CD8-positive, alpha-beta memory T cell (primary cell): ENCODE data around the gene WDPCP. TPM values are rescaled to one million over a fixed set of nuclear protein-coding genes. Genes with fewer than 3 reads are reported as not detected.

Experiments
- CTCF ChIA-PET: fragments of 350-600 bp; sonication (Branson Sonifier 250); formaldehyde crosslinking; loops from one replicate; lab custom pipeline; 2021; ENCODE audit warnings: antibody characterized with exemption; lab: Charles Lee
- POLR2A ChIA-PET: fragments of 350-600 bp; sonication (Branson Sonifier 250); formaldehyde crosslinking; loops from one replicate; lab custom pipeline; 2021; ENCODE audit warnings: antibody characterized with exemption; lab: Charles Lee
- DNase-seq, 5 donors: peaks; one replicate each; pipeline versions ENCODE4 v3.0.0 to v3.0.0-alpha.2; 2020 to 2022; ENCODE audit warnings: mixed read lengths in 1 of 5
- H3K27ac ChIP-seq: one replicate; pipeline ENCODE4 v1.7.0; 2013; ENCODE audit warnings: low read depth, mild to moderate bottlenecking, low read length, moderate library complexity
- H3K27me3 ChIP-seq: 2 replicates; pipeline ENCODE4 v1.7.0; 2013; ENCODE audit warnings: low read length, mild to moderate bottlenecking; ENCODE audit not compliant: insufficient read depth, poor library complexity, severe bottlenecking
- H3K36me3 ChIP-seq: 2 replicates; pipeline ENCODE4 v1.7.0; 2013; ENCODE audit warnings: mild to moderate bottlenecking, low read length, moderate library complexity; ENCODE audit not compliant: insufficient read depth
- H3K4me1 ChIP-seq: 2 replicates; pipeline ENCODE4 v1.7.0; 2013; ENCODE audit warnings: mild to moderate bottlenecking, low read length, moderate library complexity; ENCODE audit not compliant: insufficient read depth
- H3K4me3 ChIP-seq: 2 replicates; pipeline ENCODE4 v1.7.0; 2013; ENCODE audit warnings: mild to moderate bottlenecking, low read length
- H3K9me3 ChIP-seq: 2 replicates; pipeline ENCODE4 v1.7.0; 2013; ENCODE audit warnings: mild to moderate bottlenecking, low read length
- H3K27ac Mint-ChIP-seq, 8 donors: one replicate each; pipeline ENCODE4 v1.8.0; 2020 to 2021; ENCODE audit warnings: mixed read lengths in 8 of 8, mild to moderate bottlenecking in 6 of 8, inconsistent platforms in 3 of 8, moderate library complexity in 3 of 8
- H3K27me3 Mint-ChIP-seq, 2 donors: one replicate each; pipeline ENCODE4 v1.8.0; 2020 to 2021; ENCODE audit warnings: mixed read lengths in 2 of 2, mild to moderate bottlenecking in 1 of 2, moderate library complexity in 1 of 2
- H3K36me3 Mint-ChIP-seq, 3 donors: one replicate each; pipeline ENCODE4 v1.8.0; 2020 to 2021; ENCODE audit warnings: mixed read lengths in 3 of 3, inconsistent platforms in 1 of 3, mild to moderate bottlenecking in 1 of 3
- H3K4me1 Mint-ChIP-seq, 3 donors: one replicate each; pipeline ENCODE4 v1.8.0; 2020 to 2021; ENCODE audit warnings: mixed read lengths in 3 of 3, inconsistent platforms in 1 of 3, mild to moderate bottlenecking in 1 of 3
- H3K4me3 Mint-ChIP-seq, 7 donors: one replicate each; pipeline ENCODE4 v1.8.0; 2020 to 2021; ENCODE audit warnings: mixed read lengths in 7 of 7, mild to moderate bottlenecking in 6 of 7, moderate library complexity in 4 of 7, inconsistent platforms in 2 of 7
- H3K9me3 Mint-ChIP-seq, 5 donors: one replicate each; pipeline ENCODE4 v1.8.0; 2020 to 2022; ENCODE audit warnings: mixed read lengths in 5 of 5, mild to moderate bottlenecking in 3 of 5, moderate library complexity in 2 of 5, inconsistent platforms in 1 of 5
- polyA plus RNA-seq: library from polyadenylated mRNA; unstranded; fragments of 300-500 nt; fragmentation: Illumina TruSeq; gene quantifications from one replicate; pipeline ENCODE4 v1.2.3, GENCODE V29; 2021
- total RNA-seq, 2 experiments: library from RNA; stranded (reverse); gene quantifications; one replicate each; pipeline ENCODE4 v1.2.3, GENCODE V29; 2021

WDPCP gene
- total and polyA plus RNA-seq, 3 experiments from 2014 or later, result 5.9 to 7.9 (median 7.2) TPM

- no peak overlapping the region for H3K4me3 Mint-ChIP-seq
- H3K27me3 Mint-ChIP-seq, result no peaks in the 10 kb centered on the region
- H3K36me3 ChIP-seq, result no peaks in the 10 kb centered on the region
- H3K27ac Mint-ChIP-seq, result no peak overlapping the region
- ChIA-PET CTCF (no interaction called here), POLR2A (no interaction called here)
- H3K27me3 ChIP-seq, result no peaks in the 10 kb centered on the region
- no peak for DNase-seq
- H3K9me3 ChIP-seq, result no peaks in the 10 kb centered on the region
- H3K27ac ChIP-seq, result no peak overlapping the region
- no peaks in the 10 kb centered on the region for H3K4me1 ChIP-seq
- peaks cover 8 to 32% (median 18%) of the 10 kb centered on the region in 5 donors for H3K9me3 Mint-ChIP-seq
- H3K4me1 Mint-ChIP-seq, result peaks cover 14 to 21% (median 16%) of the 10 kb centered on the region in 3 donors
- H3K36me3 Mint-ChIP-seq, result peaks cover 0 to 44% (median 3%) of the 10 kb centered on the region in 3 donors
- no peak overlapping the region for H3K4me3 ChIP-seq
Observed at GRCh38 chr2:63261137-63261621, 327.1 kb downstream of the WDPCP start.

GRCh38 chr2:63257473-63257872 is 330.8 kb downstream of the WDPCP start:
- Histone ChIP-seq H3K4me1 (no peaks in the 10 kb centered on the region), H3K27ac (no peak overlapping the region), H3K4me3 (no peak overlapping the region), H3K27me3 (no peaks in the 10 kb centered on the region), H3K36me3 (no peaks in the 10 kb centered on the region), H3K9me3 (no peaks in the 10 kb centered on the region)
- Mint-ChIP-seq H3K4me3 (no peak overlapping the region), H3K9me3 (peaks cover 7 to 25% (median 11%) of the 10 kb centered on the region in 5 donors), H3K27ac (peak overlapping the region in 5 of 8 donors; percentile 15 to 86 (median 38)), H3K4me1 (peaks cover 14 to 21% (median 16%) of the 10 kb centered on the region in 3 donors), H3K27me3 (no peaks in the 10 kb centered on the region), H3K36me3 (peaks cover 3 to 37% (median 6%) of the 10 kb centered on the region in 3 donors)
- peak in 2 of 5 donors; percentile 0 to 19 for DNase-seq
- POLR2A ChIA-PET, result no interaction called here
- CTCF ChIA-PET, result no interaction called here

- Histone ChIP-seq H3K4me3 (no peak overlapping the region), H3K36me3 (no peaks in the 10 kb centered on the region), H3K9me3 (no peaks in the 10 kb centered on the region), H3K27me3 (no peaks in the 10 kb centered on the region), H3K27ac (no peak overlapping the region), H3K4me1 (no peaks in the 10 kb centered on the region)
- no peak for DNase-seq
- ChIA-PET POLR2A (no interaction called here), CTCF (no interaction called here)
- peaks cover 18 to 48% (median 27%) of the 10 kb centered on the region in 5 donors for H3K9me3 Mint-ChIP-seq
- H3K4me1 Mint-ChIP-seq, result no peaks in the 10 kb centered on the region
- H3K27me3 Mint-ChIP-seq, result no peaks in the 10 kb centered on the region
- H3K4me3 Mint-ChIP-seq, result no peak overlapping the region
- peaks cover 15 to 63% (median 17%) of the 10 kb centered on the region in 3 donors for H3K36me3 Mint-ChIP-seq
- no peak overlapping the region for H3K27ac Mint-ChIP-seq
Observed at GRCh38 chr2:63249161-63249560, 339.1 kb downstream of the WDPCP start.

GRCh38 chr2:63242747-63243146 is 345.5 kb downstream of the WDPCP start:
- ChIA-PET POLR2A (no interaction called here), CTCF (no interaction called here)
- Mint-ChIP-seq H3K9me3 (peaks cover 6 to 33% (median 7%) of the 10 kb centered on the region in 5 donors), H3K4me3 (no peak overlapping the region), H3K27me3 (no peaks in the 10 kb centered on the region), H3K36me3 (peaks cover 1 to 44% (median 9%) of the 10 kb centered on the region in 3 donors), H3K27ac (no peak overlapping the region), H3K4me1 (no peaks in the 10 kb centered on the region)
- no peaks in the 10 kb centered on the region for H3K36me3 ChIP-seq
- no peak overlapping the region for H3K27ac ChIP-seq
- no peaks in the 10 kb centered on the region for H3K9me3 ChIP-seq
- H3K27me3 ChIP-seq, result no peaks in the 10 kb centered on the region
- H3K4me3 ChIP-seq, result no peak overlapping the region
- no peak for DNase-seq
- H3K4me1 ChIP-seq, result no peaks in the 10 kb centered on the region

- Mint-ChIP-seq H3K9me3 (peaks cover 5 to 47% (median 15%) of the 10 kb centered on the region in 5 donors), H3K36me3 (peaks cover 0 to 31% (median 3%) of the 10 kb centered on the region in 3 donors), H3K27ac (no peak overlapping the region), H3K4me3 (no peak overlapping the region), H3K27me3 (no peaks in the 10 kb centered on the region), H3K4me1 (no peaks in the 10 kb centered on the region)
- Histone ChIP-seq H3K27ac (no peak overlapping the region), H3K36me3 (no peaks in the 10 kb centered on the region), H3K27me3 (no peaks in the 10 kb centered on the region), H3K4me3 (no peak overlapping the region), H3K9me3 (no peaks in the 10 kb centered on the region), H3K4me1 (no peaks in the 10 kb centered on the region)
- CTCF ChIA-PET, result no interaction called here
- POLR2A ChIA-PET, result no interaction called here
- DNase-seq, result no peak
Observed at GRCh38 chr2:63225964-63226686, 362.2 kb downstream of the WDPCP start.

- ChIA-PET CTCF (no interaction called here), POLR2A (no interaction called here)
- H3K36me3 Mint-ChIP-seq, result peaks cover 3 to 35% (median 5%) of the 10 kb centered on the region in 3 donors
- H3K27me3 Mint-ChIP-seq, result no peaks in the 10 kb centered on the region
- no peaks in the 10 kb centered on the region for H3K4me1 Mint-ChIP-seq
- Histone ChIP-seq H3K9me3 (no peaks in the 10 kb centered on the region), H3K36me3 (no peaks in the 10 kb centered on the region), H3K4me3 (no peak overlapping the region), H3K27me3 (no peaks in the 10 kb centered on the region), H3K27ac (no peak overlapping the region), H3K4me1 (no peaks in the 10 kb centered on the region)
- H3K9me3 Mint-ChIP-seq, result peaks cover 10 to 59% (median 22%) of the 10 kb centered on the region in 5 donors
- no peak for DNase-seq
- no peak overlapping the region for H3K27ac Mint-ChIP-seq
- no peak overlapping the region for H3K4me3 Mint-ChIP-seq
Observed at GRCh38 chr2:63218800-63219526, 369.3 kb downstream of the WDPCP start.

GRCh38 chr2:63195310-63195709 is 393.0 kb downstream of the WDPCP start:
- Histone ChIP-seq H3K36me3 (no peaks in the 10 kb centered on the region), H3K9me3 (no peaks in the 10 kb centered on the region), H3K4me1 (no peaks in the 10 kb centered on the region), H3K27ac (no peak overlapping the region), H3K27me3 (no peaks in the 10 kb centered on the region), H3K4me3 (no peak overlapping the region)
- POLR2A ChIA-PET, result no interaction called here
- H3K4me3 Mint-ChIP-seq, result no peak overlapping the region
- no peaks in the 10 kb centered on the region for H3K4me1 Mint-ChIP-seq
- H3K27ac Mint-ChIP-seq, result no peak overlapping the region
- H3K36me3 Mint-ChIP-seq, result peaks cover 1 to 53% (median 1%) of the 10 kb centered on the region in 3 donors
- DNase-seq, result no peak
- H3K9me3 Mint-ChIP-seq, result peaks cover 2 to 25% (median 8%) of the 10 kb centered on the region in 5 donors
- CTCF ChIA-PET, result no interaction called here
- no peaks in the 10 kb centered on the region for H3K27me3 Mint-ChIP-seq

GRCh38 chr2:63194175-63194574 is 394.1 kb downstream of the WDPCP start:
- ChIA-PET CTCF (no interaction called here), POLR2A (no interaction called here)
- Mint-ChIP-seq H3K27me3 (no peaks in the 10 kb centered on the region), H3K4me3 (no peak overlapping the region), H3K9me3 (peaks cover 7 to 30% (median 17%) of the 10 kb centered on the region in 5 donors), H3K4me1 (no peaks in the 10 kb centered on the region), H3K27ac (no peak overlapping the region), H3K36me3 (peaks cover 4 to 61% (median 4%) of the 10 kb centered on the region in 3 donors)
- no peaks in the 10 kb centered on the region for H3K36me3 ChIP-seq
- DNase-seq, result no peak
- no peaks in the 10 kb centered on the region for H3K4me1 ChIP-seq
- H3K27me3 ChIP-seq, result no peaks in the 10 kb centered on the region
- no peaks in the 10 kb centered on the region for H3K9me3 ChIP-seq
- H3K4me3 ChIP-seq, result no peak overlapping the region
- H3K27ac ChIP-seq, result no peak overlapping the region
